ENCODE results near the gene ERBB2.
A peak's percentile ranks its signal among the peaks of the same experiment; 100 is the strongest.

The ERBB2 gene

GRCh38 chr17:39676198-39676819 is 23.6 kb upstream of the ERBB2 start:
- Mint-ChIP-seq H3K27ac (peak overlapping the region; percentile 47 to 73 (median 70)), H3K4me1 (peaks cover 48% of the 10 kb centered on the region), H3K27me3 (ENCODE audit: low read depth) (peaks cover 12% of the 10 kb centered on the region), H3K36me3 (ENCODE audit: low read depth) (peaks cover 6% of the 10 kb centered on the region), H3K4me3 (no peak overlapping the region), H3K9me3 (no peaks in the 10 kb centered on the region)
- TF ChIP-seq CTCF (IDR thresholded peaks at IDR 0.05; ENCODE audit: unreplicated experiment in 3 of 3): no peak

- no peak for TF ChIP-seq CTCF (IDR thresholded peaks at IDR 0.05; ENCODE audit: unreplicated experiment in 3 of 3)
- H3K4me3 Mint-ChIP-seq: peak overlapping the region in 1 of 3 experiments; percentile 20
- peaks cover 5% of the 10 kb centered on the region for H3K27me3 Mint-ChIP-seq (ENCODE audit: low read depth)
- no peaks in the 10 kb centered on the region for H3K9me3 Mint-ChIP-seq
- H3K36me3 Mint-ChIP-seq (ENCODE audit: low read depth): peaks cover 6% of the 10 kb centered on the region
- H3K4me1 Mint-ChIP-seq: peaks cover 48% of the 10 kb centered on the region
- peak overlapping the region; percentile 75 to 83 (median 80) for H3K27ac Mint-ChIP-seq
Measured at GRCh38 chr17:39677072-39677471, 22.8 kb upstream of the ERBB2 start.

- H3K27me3 Mint-ChIP-seq (ENCODE audit: low read depth): no peaks in the 10 kb centered on the region
- no peak for TF ChIP-seq CTCF (IDR thresholded peaks at IDR 0.05; ENCODE audit: unreplicated experiment in 3 of 3)
- no peaks in the 10 kb centered on the region for H3K9me3 Mint-ChIP-seq
- peaks cover 48% of the 10 kb centered on the region for H3K4me1 Mint-ChIP-seq
- H3K36me3 Mint-ChIP-seq (ENCODE audit: low read depth): peaks cover 10% of the 10 kb centered on the region
- H3K4me3 Mint-ChIP-seq: peak overlapping the region in 2 of 3 experiments; percentile 20 to 28
- peak overlapping the region; percentile 75 to 83 (median 80) for H3K27ac Mint-ChIP-seq
Measured at GRCh38 chr17:39677542-39678339, 22.1 kb upstream of the ERBB2 start.

GRCh38 chr17:39678340-39679116 is 21.3 kb upstream of the ERBB2 start:
- H3K4me3 Mint-ChIP-seq: peak overlapping the region in 1 of 3 experiments; percentile 20
- H3K9me3 Mint-ChIP-seq: no peaks in the 10 kb centered on the region
- no peaks in the 10 kb centered on the region for H3K27me3 Mint-ChIP-seq (ENCODE audit: low read depth)
- H3K4me1 Mint-ChIP-seq: peaks cover 48% of the 10 kb centered on the region
- peak overlapping the region; percentile 75 to 83 (median 80) for H3K27ac Mint-ChIP-seq
- no peak for TF ChIP-seq CTCF (IDR thresholded peaks at IDR 0.05; ENCODE audit: unreplicated experiment in 3 of 3)
- peaks cover 16% of the 10 kb centered on the region for H3K36me3 Mint-ChIP-seq (ENCODE audit: low read depth)

- Mint-ChIP-seq H3K36me3 (ENCODE audit: low read depth) (peaks cover 21% of the 10 kb centered on the region), H3K4me3 (peak overlapping the region in 1 of 3 experiments; percentile 31), H3K4me1 (peaks cover 48% of the 10 kb centered on the region), H3K27ac (peak overlapping the region in 2 of 3 experiments; percentile 22 to 67), H3K9me3 (no peaks in the 10 kb centered on the region), H3K27me3 (ENCODE audit: low read depth) (no peaks in the 10 kb centered on the region)
- TF ChIP-seq CTCF (IDR thresholded peaks at IDR 0.05; ENCODE audit: unreplicated experiment in 3 of 3): no peak
Measured at GRCh38 chr17:39679521-39680192, 20.2 kb upstream of the ERBB2 start.
